ENCODE data around the gene C3orf22.

Gene C3orf22

GRCh38 chr3:126556637-126557414 lies 1.9 kb downstream of the C3orf22 start:
- TF ChIP-seq CTCF (IDR thresholded peaks at IDR 0.05; ENCODE audit: low read depth, low read length) = no peak
- no peak overlapping the region for H3K4me3 ChIP-seq (ENCODE audit: low read depth, low read length)

- TF ChIP-seq CTCF (IDR thresholded peaks at IDR 0.05; ENCODE audit: low read depth, low read length) = no peak
- H3K4me3 ChIP-seq (ENCODE audit: low read depth, low read length) = no peak overlapping the region
Observed at GRCh38 chr3:126555795-126556636, 2.7 kb downstream of the C3orf22 start.

- no peak overlapping the region for H3K4me3 ChIP-seq (ENCODE audit: low read depth, low read length)
- no peak for TF ChIP-seq CTCF (IDR thresholded peaks at IDR 0.05; ENCODE audit: low read depth, low read length)
Observed at GRCh38 chr3:126554560-126555525, 3.9 kb downstream of the C3orf22 start.

GRCh38 chr3:126553284-126554084 lies 5.2 kb downstream of the C3orf22 start:
- no peak for TF ChIP-seq CTCF (IDR thresholded peaks at IDR 0.05; ENCODE audit: low read depth, low read length)
- no peak overlapping the region for H3K4me3 ChIP-seq (ENCODE audit: low read depth, low read length)

- no peak for TF ChIP-seq CTCF (IDR thresholded peaks at IDR 0.05; ENCODE audit: low read depth, low read length)
Observed at GRCh38 chr3:126552688-126553283, 5.9 kb downstream of the C3orf22 start.

More at GRCh38 chr3:126552688-126553283, 5.9 kb downstream of the C3orf22 start:
- no peak overlapping the region for H3K4me3 ChIP-seq (ENCODE audit: low read depth, low read length)
